GM21619 (cell line): ENCODE data around the gene ELOVL5.
"Not testable (repeated sequence)": the region's sequence is repeated elsewhere in the genome, so short reads cannot be mapped to it uniquely, and the experiment has no call there.

Experiments
- ATAC-seq: cut with Tn5 transposase; IDR thresholded peaks from one replicate; pipeline ENCODE4 v1.9.1; 2021; ENCODE audit not compliant: unreplicated experiment

ELOVL5 gene, protein sequence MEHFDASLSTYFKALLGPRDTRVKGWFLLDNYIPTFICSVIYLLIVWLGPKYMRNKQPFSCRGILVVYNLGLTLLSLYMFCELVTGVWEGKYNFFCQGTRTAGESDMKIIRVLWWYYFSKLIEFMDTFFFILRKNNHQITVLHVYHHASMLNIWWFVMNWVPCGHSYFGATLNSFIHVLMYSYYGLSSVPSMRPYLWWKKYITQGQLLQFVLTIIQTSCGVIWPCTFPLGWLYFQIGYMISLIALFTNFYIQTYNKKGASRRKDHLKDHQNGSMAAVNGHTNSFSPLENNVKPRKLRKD

DNA sequence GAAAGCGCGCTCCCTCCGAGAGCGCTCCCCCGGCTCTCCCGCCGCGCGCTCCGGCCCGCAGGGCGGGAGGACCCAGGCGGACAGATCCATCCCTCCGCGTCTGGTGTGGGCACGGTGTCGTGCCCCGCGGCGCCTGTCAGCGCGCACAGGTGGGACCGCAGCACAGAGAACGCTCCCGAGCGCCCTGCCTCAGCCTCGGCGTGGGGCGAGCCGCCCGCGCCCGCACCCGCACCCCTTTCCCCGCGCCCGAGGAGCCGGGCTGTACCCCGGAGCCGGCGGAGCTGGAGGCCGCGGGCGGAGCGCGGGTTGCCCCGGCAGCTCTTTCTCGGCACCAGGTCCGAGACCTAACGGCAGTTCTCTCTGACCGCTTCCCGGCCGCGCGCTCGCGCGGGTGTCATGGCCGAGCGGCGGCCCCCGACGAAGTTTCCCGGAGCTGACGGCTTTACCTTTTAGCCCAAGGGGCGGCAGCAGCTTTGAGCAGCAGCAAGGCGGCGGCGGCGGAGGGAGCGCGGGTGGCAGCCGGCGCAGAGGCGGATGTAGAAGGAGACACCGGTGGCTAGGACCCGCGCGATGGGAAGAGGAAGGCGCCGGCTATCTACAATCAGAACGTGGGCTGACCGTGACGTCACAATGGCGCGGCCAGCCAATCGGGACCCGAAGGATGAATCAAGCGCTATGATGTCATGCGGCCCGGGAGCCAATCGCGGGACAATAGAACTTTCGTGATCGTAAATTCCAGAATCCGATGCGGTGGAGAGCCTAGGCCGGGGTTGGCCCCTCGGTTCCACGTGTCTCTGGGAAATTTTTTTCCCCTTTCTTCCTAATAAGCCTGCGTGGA is at the start of gene ELOVL5:
Gene ELOVL5 (minus strand): TSS at position 580 of the 838 bp plus-strand sequence. CDS start 53,251 bp downstream, outside the sequence.
- peak; percentile 80 for ATAC-seq

GRCh38 chr6:53397283-53397682 is 48.5 kb upstream of the ELOVL5 start:
- ATAC-seq = no peak

DNA sequence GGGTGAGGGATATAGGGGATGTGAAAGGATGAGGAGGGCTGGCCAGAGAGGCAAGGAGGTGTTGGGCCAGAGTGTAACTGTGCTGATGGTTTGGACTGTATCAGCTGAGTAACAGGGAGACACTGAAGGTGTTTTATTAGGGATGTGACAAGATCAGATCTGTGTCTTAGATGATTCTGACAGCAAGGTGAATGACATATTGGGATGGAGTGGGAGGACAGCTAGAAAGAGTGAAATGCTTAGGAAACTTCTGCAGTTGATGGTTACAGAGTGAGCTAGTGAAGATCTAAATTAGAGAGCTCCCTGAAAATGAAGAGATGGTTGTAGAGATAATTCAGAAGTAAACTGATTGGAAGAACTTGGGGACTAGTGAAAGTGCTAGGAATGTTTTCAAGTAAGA is 47.2 kb upstream of the ELOVL5 start:
- no peak for ATAC-seq

DNA sequence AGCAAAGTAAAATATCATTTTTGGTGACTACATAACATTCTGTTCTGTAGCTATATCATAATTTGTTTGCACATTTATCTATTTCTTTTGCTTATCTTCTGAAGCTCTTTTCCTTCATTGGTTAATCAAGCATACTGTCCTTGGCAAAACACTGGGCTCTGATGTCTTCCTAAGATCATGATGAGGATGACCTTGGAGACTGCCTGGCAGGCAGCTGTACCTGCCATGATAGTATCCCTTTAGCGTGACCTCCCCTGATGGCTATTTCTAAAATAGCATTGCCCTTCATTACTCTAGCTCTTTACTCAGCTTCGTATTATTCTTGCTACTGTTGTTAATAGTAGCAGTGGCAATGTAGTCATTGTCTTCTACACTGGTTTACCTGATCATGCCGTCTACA is 46.0 kb upstream of the ELOVL5 start:
- ATAC-seq = no peak

GRCh38 chr6:53391170-53391569 is 42.4 kb upstream of the ELOVL5 start:
- ATAC-seq = no peak

DNA sequence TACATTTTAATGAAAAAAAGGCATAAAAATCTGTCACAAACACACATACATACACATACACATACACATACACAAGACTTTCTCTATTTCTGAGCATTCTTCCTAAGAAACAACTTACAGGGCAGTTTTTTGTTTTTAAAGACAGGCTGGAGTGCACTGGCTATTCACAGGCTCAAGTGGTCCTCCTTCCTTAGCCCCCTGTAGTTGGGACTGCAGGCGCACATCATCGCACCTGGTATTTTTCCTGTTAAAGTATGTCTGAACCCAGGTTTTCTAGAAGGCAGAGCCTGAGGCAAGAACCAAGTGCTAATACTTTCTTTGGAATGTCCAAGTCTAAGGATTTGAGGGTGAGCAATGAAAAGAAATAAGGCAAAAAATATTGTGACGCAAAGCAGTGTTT is 41.3 kb upstream of the ELOVL5 start:
- no peak for ATAC-seq

- ATAC-seq = not testable (repeated sequence)
Measured at GRCh38 chr6:53388615-53389014, 39.9 kb upstream of the ELOVL5 start.

- no peak for ATAC-seq
Measured at GRCh38 chr6:53382421-53382820, 33.7 kb upstream of the ELOVL5 start.

GRCh38 chr6:53378208-53378607 is 29.5 kb upstream of the ELOVL5 start:
- no peak for ATAC-seq

- ATAC-seq = no peak
Measured at GRCh38 chr6:53377793-53378192, 29.0 kb upstream of the ELOVL5 start.

DNA sequence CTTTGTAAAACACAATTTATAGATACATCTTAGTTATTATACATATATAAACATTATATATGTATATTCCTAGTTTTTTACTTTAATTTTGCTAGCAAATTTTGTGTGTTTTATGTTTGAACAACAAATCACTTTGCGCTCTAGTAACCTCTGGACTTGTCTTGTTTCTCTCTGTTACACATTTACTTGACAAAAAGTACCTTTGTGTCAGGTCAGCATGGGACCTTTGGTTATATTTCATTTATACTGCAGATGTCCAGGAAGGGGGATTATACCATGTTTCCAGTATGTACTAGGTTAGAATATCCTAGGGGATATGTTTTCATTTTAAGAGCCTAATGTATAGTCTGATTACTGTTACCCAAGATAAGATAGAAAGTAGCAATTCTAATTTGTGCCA is 28.5 kb upstream of the ELOVL5 start:
- no peak for ATAC-seq

- no peak for ATAC-seq
Measured at GRCh38 chr6:53376661-53377226, 28.0 kb upstream of the ELOVL5 start.

- no peak for ATAC-seq
Measured at GRCh38 chr6:53375847-53376246, 27.1 kb upstream of the ELOVL5 start.

- no peak for ATAC-seq
Measured at GRCh38 chr6:53373638-53374037, 24.9 kb upstream of the ELOVL5 start.

DNA sequence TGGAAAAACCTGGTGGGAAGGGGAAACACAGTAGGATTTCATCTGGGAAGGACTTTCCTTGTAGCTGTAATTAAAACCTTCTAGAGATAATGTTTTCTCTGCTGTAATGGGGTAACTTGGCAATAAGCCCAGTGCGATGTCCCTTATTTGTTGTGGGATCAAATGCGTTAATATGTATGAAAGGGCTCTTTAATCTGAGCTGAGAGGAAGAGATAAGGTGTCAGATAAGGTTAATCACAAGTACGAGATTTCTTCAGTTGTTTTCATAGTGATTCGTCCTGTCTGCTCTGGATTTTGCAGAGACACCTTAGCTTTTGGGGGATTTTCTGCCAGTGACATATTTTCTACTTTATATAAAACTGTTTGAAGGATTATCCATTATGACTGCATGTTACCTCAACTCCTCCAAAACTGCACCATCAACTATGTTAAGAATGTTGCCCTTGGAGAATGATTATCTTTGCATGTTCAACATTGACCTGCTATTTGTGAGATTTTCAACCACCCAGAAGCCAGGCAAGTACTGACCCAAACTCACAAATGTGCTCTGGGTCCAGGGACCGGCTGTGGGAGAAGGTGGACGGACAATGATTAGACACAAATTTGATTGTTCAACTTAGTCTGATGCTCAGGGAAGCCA is 21.2 kb upstream of the ELOVL5 start:
- no peak for ATAC-seq

DNA sequence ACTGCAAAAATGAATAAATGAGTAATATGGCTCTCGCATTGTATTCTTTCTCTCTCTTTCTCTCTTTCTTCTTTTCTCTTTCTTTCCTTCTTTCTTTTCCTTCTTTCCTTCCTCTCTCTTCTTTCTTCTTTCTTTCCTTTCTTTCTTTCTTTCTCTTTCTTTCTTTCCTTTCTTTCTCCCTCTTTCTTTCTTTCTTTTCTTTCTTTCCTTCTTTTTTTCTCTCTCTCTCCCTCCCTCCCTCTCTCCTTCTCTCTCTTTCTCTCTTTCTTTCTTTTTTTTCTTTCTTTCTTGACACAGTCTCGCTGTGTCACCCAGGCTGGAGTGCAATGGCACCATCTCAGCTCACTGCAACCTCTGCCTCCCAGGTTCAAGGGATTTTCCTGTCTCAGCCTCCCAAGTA is 20.3 kb upstream of the ELOVL5 start:
- no peak for ATAC-seq

- no peak for ATAC-seq
Measured at GRCh38 chr6:53366128-53366641, 17.4 kb upstream of the ELOVL5 start.

DNA sequence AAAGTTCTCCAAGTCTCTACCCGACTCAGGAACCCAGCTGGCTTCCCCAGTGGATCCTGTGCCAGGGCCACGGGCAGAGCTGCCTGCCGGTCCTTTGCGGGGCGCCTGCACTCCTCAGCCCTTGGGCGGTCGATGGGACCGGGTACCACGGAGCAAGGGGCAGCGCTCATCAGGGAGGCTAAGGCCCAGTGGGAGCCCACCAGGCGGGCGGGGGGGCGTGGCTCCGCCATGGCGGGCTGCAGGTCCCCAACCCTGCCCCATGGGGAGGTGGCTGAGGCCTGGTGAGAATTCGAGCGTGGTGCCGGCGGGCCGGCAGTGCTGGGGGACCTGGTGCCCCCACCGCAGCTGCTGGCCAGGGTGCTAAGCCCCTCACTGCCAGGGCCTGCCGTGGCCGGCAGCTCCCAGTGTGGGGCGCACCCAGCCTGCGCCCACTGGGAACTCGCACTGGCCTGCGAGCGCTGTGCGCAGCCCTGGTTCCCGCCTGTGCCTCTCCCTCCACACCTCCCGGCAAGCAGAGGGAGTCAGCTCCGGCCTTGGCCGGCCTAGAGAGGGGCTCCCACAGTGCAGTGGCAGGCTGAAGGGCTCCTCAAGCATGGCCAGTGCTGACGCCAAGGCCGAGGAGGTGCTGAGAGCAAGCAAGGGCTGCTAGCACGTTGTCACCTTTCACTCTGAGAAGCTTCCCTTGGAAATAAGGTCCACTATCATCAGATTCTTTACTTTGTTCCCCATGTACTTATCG is 14.8 kb upstream of the ELOVL5 start:
- ATAC-seq = no peak

DNA sequence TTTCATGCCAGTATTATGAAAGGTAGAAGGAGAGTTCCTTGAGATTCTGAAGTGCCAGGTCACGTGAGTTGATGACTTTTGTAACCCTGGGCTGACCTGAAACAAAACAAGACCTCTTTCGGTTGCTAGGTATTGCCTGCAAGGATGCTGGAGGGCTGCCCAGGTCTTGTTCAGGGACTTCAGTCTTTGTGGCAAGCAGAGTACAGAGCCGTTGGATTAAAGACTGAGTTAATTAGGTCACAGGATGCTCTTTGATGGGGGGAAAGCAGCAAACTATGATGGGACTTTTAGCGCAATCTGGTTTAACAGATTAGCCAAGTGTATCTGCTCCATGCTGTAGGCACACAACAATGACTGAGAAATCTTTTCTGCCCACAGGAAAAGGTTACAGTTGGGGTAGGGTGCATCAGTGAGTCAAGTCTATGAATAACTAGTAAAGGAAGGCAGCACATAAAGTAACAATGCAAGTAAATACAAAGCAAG is 12.8 kb upstream of the ELOVL5 start:
- peak; percentile 19 for ATAC-seq

- ATAC-seq = no peak
Measured at GRCh38 chr6:53360093-53360912, 11.6 kb upstream of the ELOVL5 start.
